Fibroblast of pulmonary artery (primary cell): ENCODE measurements around the gene NOL6.
A peak's percentile ranks its signal among the peaks of the same experiment; 100 is the strongest.
"Not testable (repeated sequence)": the region's sequence is repeated elsewhere in the genome, so short reads cannot be mapped to it uniquely, and the experiment has no call there.

Experiments used
- DNase-seq: peaks from one replicate; pipeline ENCODE4 v3.0.0-alpha.2; 2010; ENCODE audit warnings: low read depth
- H3K4me3 ChIP-seq: replicated peaks from 2 replicates; pipeline ENCODE4 v1.5.1; 2011; ENCODE audit warnings: low read depth, mild to moderate bottlenecking, control low read depth, low read length, moderate library complexity
- CTCF ChIP-seq: IDR thresholded peaks from 2 replicates; pipeline ENCODE4 v1.5.1; 2011; ENCODE audit warnings: mild to moderate bottlenecking, control low read depth, low read length, inconsistent platforms; ENCODE audit errors: missing control alignments

The NOL6 gene

DNA sequence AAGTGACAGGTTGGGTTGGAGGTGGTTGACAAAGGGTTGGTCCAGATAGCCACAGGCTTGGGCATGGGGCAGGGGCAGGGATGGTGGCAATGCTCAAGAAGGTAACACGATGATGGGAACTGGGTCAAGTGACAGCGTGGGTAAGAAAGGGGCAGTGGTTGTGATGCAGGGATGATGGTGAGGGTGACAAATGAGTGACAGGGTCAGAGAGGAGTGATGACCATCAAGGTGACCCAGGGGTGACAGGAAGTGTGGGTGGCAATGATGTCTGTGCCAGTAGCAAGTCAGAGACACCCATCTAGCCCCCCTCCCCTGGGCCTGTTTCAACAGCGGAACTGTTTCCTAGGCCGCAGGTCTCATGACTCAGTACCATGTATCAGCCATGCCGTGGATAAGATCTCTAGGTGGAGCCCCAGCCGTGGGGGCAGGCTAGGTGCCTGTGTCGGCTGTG is 46.9 kb downstream of the NOL6 start:
- DNase-seq: no peak
- no peak overlapping the region for H3K4me3 ChIP-seq
- TF ChIP-seq CTCF: no peak

DNA sequence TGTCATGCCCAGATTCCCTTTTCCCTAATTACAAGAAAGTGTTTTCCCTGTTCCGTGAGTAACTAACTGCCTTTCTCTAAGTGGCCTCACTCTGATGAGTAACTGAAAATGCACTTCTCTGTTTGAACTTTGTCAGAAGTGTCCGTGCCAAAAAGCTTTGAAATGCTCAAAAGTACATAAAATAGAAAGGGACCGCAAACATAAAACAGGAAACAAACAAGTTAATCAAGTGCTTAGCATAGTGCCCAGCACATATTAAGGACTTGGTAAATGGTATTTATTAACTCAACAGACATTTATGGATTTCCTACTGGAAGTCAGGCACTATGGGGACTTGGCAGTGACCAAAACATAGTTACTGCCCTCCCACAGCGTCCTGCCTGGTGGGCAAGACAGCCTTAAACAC is 48.6 kb downstream of the NOL6 start:
- H3K4me3 ChIP-seq: no peak overlapping the region
- no peak for DNase-seq
- no peak for TF ChIP-seq CTCF

GRCh38 chr9:33424492-33424891 is 49.2 kb downstream of the NOL6 start:
- not testable (repeated sequence) for DNase-seq, H3K4me3 ChIP-seq

DNA sequence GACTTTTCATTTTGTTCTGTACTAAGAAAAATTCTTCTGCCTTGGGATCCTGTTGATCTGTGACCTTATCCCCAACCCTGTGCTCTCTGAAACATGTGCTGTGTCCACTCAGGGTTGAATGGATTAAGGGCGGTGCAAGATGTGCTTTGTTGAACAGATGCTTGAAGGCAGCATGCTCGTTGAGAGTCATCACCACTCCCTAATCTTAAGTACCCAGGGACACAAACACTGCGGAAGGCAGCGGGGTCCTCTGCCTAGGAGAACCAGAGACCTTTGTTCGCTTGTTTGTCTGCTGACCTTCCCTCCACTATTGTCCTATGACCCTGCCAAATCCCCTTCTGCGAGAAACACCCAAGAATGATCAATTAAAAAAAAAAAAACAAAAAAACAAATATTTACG is 49.7 kb downstream of the NOL6 start:
- H3K4me3 ChIP-seq, DNase-seq: not testable (repeated sequence)

GRCh38 chr9:33419708-33420303 is 53.9 kb downstream of the NOL6 start:
- DNase-seq: no peak
- TF ChIP-seq CTCF: no peak
- H3K4me3 ChIP-seq: no peak overlapping the region

GRCh38 chr9:33418090-33418489 is 55.6 kb downstream of the NOL6 start:
- no peak for TF ChIP-seq CTCF
- no peak for DNase-seq
- no peak overlapping the region for H3K4me3 ChIP-seq

DNA sequence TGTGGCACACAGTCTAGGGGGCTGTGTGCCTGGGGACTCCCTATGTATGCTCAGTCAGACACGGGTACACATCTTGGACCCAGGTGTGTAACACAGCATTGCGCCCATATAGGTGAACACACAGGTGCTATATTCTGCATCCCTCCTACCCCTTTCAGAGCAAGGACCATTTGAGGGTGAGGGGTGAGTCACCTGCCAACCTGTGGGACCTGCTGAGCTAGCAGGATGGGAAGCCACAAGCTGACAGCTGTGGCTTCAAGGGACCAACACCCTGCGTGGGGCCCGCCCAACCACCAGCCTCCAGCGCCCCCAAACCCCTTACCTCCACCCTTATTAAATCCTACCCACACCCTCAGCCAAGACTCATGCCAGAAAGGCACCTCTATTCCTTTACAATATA is 56.7 kb downstream of the NOL6 start:
- DNase-seq: no peak
- no peak for TF ChIP-seq CTCF
- no peak overlapping the region for H3K4me3 ChIP-seq

GRCh38 chr9:33415501-33416038 is 58.2 kb downstream of the NOL6 start:
- peak; percentile 83 for TF ChIP-seq CTCF
- H3K4me3 ChIP-seq: no peak overlapping the region
- DNase-seq: peak; percentile 46
